RCC 7860 (cell line): ENCODE results near the gene VRK1.
"Not testable (repeated sequence)": the region's sequence is repeated elsewhere in the genome, so short reads cannot be mapped to it uniquely, and the experiment has no call there.

Experiments
- DNase-seq: peaks from one replicate; pipeline ENCODE4 v3.0.0-alpha.2; 2015; ENCODE audit warnings: low spot score
- FAIRE-seq: peaks from 2 replicates; lab custom pipeline; 2012; peaks lifted over from hg19 to GRCh38; lab: Jason Lieb, UNC

Gene VRK1

GRCh38 chr14:96796851-96797581 lies at the start of gene VRK1:
VRK1 (plus strand) TSS chr14:96797382; CDS start chr14:96833472, 36,090 bp downstream.
- FAIRE-seq (no peak), DNase-seq (peak; percentile 74)

- FAIRE-seq (no peak), DNase-seq (no peak)
Observed at GRCh38 chr14:96747608-96748007, 49.6 kb upstream of the VRK1 start.

- FAIRE-seq, result no peak
- DNase-seq, result no peak
Observed at GRCh38 chr14:96748362-96748761, 48.8 kb upstream of the VRK1 start.

GRCh38 chr14:96751505-96751904 lies 45.7 kb upstream of the VRK1 start:
- no peak for FAIRE-seq
- DNase-seq, result no peak

GRCh38 chr14:96752125-96752524 lies 45.1 kb upstream of the VRK1 start:
- no peak for DNase-seq
- FAIRE-seq, result no peak

- no peak for FAIRE-seq
Observed at GRCh38 chr14:96752594-96752993, 44.6 kb upstream of the VRK1 start.

GRCh38 chr14:96754162-96754844 lies 42.9 kb upstream of the VRK1 start:
- FAIRE-seq, result no peak
- no peak for DNase-seq

More at GRCh38 chr14:96752594-96752993, 44.6 kb upstream of the VRK1 start:
- DNase-seq, result no peak

GRCh38 chr14:96754845-96755184 lies 42.4 kb upstream of the VRK1 start:
- FAIRE-seq, result no peak
- no peak for DNase-seq

GRCh38 chr14:96756745-96757144 lies 40.4 kb upstream of the VRK1 start:
- FAIRE-seq (no peak), DNase-seq (no peak)

- FAIRE-seq, result no peak
- DNase-seq, result no peak
Observed at GRCh38 chr14:96757456-96757855, 39.7 kb upstream of the VRK1 start.

- DNase-seq (no peak), FAIRE-seq (no peak)
Observed at GRCh38 chr14:96761066-96761465, 36.1 kb upstream of the VRK1 start.

GRCh38 chr14:96762650-96763049 lies 34.5 kb upstream of the VRK1 start:
- peak; percentile 28 for DNase-seq
- no peak for FAIRE-seq

- FAIRE-seq (no peak), DNase-seq (no peak)
Observed at GRCh38 chr14:96764012-96764411, 33.2 kb upstream of the VRK1 start.

- DNase-seq, FAIRE-seq: not testable (repeated sequence)
Observed at GRCh38 chr14:96765205-96765604, 32.0 kb upstream of the VRK1 start.

GRCh38 chr14:96772929-96773328 lies 24.3 kb upstream of the VRK1 start:
- no peak for FAIRE-seq
- DNase-seq, result no peak

GRCh38 chr14:96776791-96777190 lies 20.4 kb upstream of the VRK1 start:
- FAIRE-seq (no peak), DNase-seq (no peak)

- FAIRE-seq (no peak), DNase-seq (no peak)
Observed at GRCh38 chr14:96780500-96780899, 16.7 kb upstream of the VRK1 start.

GRCh38 chr14:96781371-96781770 lies 15.8 kb upstream of the VRK1 start:
- FAIRE-seq (no peak), DNase-seq (no peak)

- DNase-seq (no peak), FAIRE-seq (no peak)
Observed at GRCh38 chr14:96782436-96782835, 14.7 kb upstream of the VRK1 start.

GRCh38 chr14:96783043-96783914 lies 13.9 kb upstream of the VRK1 start:
- FAIRE-seq (no peak), DNase-seq (no peak)

- FAIRE-seq (no peak), DNase-seq (no peak)
Observed at GRCh38 chr14:96783915-96784224, 13.3 kb upstream of the VRK1 start.

- FAIRE-seq (no peak), DNase-seq (no peak)
Observed at GRCh38 chr14:96790186-96790585, 7.0 kb upstream of the VRK1 start.
